Measurements from ENCODE around the gene MORN5. TPM values are rescaled to one million over a fixed set of nuclear protein-coding genes. Genes with fewer than 3 reads are reported as not detected.

The MORN5 gene
- total RNA-seq, 2 donors from 2014 or later = 2.1 TPM; not detected in 1

DNA sequence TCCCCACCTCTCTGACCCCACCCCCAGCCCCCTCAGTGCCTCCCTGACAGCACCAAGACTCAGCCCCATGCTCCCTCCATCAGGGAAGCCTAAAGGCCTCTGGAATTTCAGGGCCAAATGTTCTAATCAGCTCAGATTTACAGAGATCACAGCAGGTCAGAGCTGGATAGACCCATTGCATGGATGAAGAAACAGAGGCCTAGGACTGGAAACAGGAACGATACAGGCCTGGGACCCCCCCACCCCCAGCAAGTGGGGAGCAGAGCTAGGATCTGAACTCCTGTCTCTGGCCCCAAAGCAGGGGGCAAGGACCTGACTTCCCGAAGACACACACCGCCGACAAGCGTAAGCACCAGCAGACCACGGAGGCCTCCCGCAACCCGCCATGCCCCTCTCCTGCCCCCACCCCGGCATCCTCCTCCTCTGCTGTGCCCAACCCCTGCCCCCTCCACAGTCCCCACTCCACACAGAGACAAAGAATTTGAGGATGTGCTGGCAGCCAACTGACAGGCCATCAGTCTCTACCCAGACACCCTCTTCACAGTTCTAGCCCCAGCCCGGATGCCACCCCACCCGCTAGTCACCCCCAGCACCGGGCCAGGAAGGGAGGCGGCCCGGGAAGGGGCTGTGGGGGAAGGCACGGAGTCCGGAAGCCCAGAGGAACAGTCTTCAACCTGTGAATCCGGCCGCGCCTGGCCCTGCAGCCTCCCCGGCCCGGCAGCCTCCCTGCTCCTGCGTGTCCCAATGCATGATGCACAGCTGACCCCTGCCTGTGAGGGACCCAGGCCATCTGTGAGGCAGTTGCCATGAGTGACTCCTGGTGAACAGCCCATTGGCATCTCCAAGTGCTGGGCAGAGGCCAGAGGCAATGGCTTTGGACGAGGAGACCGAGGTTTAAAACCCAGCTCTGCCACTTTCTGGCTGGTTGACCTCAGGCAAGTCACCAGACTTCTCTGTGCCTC lies 31.4 kb upstream of the MORN5 start:
- intact Hi-C loops (cut with DNase I) = loop anchor here (5.0 kb wide), 1 partner anchor 324 kb away; no protein-coding TSS in a partner anchor
- H3K27me3 ChIP-seq (replicated peaks; ENCODE audit: insufficient read depth) = no peaks in the 10 kb centered on the region
- WGBS = 81% methylated on average over 24 of the region's 24 CpGs
- H3K36me3 ChIP-seq = no peaks in the 10 kb centered on the region
- H3K4me3 ChIP-seq = no peak overlapping the region
- TF ChIP-seq, protein P1, sequence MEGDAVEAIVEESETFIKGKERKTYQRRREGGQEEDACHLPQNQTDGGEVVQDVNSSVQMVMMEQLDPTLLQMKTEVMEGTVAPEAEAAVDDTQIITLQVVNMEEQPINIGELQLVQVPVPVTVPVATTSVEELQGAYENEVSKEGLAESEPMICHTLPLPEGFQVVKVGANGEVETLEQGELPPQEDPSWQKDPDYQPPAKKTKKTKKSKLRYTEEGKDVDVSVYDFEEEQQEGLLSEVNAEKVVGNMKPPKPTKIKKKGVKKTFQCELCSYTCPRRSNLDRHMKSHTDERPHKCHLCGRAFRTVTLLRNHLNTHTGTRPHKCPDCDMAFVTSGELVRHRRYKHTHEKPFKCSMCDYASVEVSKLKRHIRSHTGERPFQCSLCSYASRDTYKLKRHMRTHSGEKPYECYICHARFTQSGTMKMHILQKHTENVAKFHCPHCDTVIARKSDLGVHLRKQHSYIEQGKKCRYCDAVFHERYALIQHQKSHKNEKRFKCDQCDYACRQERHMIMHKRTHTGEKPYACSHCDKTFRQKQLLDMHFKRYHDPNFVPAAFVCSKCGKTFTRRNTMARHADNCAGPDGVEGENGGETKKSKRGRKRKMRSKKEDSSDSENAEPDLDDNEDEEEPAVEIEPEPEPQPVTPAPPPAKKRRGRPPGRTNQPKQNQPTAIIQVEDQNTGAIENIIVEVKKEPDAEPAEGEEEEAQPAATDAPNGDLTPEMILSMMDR (IDR thresholded peaks at IDR 0.05) = no peak
- TF ChIP-seq POLR2AphosphoS5 (IDR thresholded peaks at IDR 0.05) (no peak), POLR2A (IDR thresholded peaks at IDR 0.05) (no peak)
- H3K4me1 ChIP-seq (replicated peaks) = peaks cover 7% of the 10 kb centered on the region
- no peak overlapping the region for H3K27ac ChIP-seq
- DNase-seq (ENCODE audit: low spot score) = no peak
- no peaks in the 10 kb centered on the region for H3K9me3 ChIP-seq

DNA sequence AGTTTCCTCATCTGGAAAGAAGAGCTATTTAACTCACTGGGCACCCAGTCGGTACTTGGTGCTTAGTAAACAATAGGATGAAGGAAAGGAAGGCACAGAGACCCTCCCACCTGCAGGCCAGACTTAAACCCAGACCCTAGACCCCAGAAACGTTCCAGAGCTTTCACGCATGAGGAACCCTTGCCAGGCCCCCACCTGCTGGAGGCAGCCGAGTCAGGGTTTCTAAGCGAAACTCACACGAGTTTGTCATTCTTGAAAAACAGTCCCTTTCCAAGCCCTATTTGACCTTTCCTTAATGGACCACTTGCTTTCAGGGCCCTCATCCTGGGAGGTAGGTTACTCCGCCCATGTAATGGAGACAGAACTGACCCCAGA lies 30.8 kb upstream of the MORN5 start:
- Histone ChIP-seq H3K36me3 (no peaks in the 10 kb centered on the region), H3K9me3 (no peaks in the 10 kb centered on the region), H3K27ac (no peak overlapping the region), H3K4me3 (no peak overlapping the region), H3K4me1 (replicated peaks) (peaks cover 7% of the 10 kb centered on the region), H3K27me3 (replicated peaks; ENCODE audit: insufficient read depth) (no peaks in the 10 kb centered on the region)
- TF ChIP-seq POLR2A (IDR thresholded peaks at IDR 0.05) (no peak), POLR2AphosphoS5 (IDR thresholded peaks at IDR 0.05) (no peak)
- TF ChIP-seq, protein P1 (IDR thresholded peaks at IDR 0.05) = no peak
- no peak for DNase-seq (ENCODE audit: low spot score)
- WGBS = 91% methylated on average over 7 of the region's 7 CpGs
- intact Hi-C loops (cut with DNase I) = loop anchor here (5.0 kb wide), 1 partner anchor 323 kb away; no protein-coding TSS in a partner anchor

DNA sequence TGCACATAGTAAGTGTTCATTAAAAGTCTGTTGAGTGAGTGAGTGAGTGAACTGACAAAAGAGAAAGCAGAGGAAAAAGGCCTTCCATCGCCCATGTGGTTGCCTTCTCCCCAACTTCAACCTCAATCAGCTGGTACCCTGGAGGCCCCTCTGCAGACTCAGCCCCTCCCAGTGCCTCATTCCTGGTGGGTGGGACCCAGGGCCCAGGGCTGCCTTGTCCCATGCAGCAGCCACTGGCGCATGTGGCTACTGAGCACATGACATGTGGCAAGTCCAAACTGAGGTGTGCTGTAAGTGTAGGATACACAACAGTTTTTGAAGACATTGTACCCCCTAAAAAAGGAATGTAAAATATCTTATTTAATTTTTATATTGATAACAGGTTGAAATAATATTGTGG lies 29.7 kb upstream of the MORN5 start:
- intact Hi-C loops (cut with DNase I) = loop anchor here (5.0 kb wide), 1 partner anchor 322 kb away; no protein-coding TSS in a partner anchor
- TF ChIP-seq, protein P1 (IDR thresholded peaks at IDR 0.05) = no peak
- TF ChIP-seq POLR2AphosphoS5 (IDR thresholded peaks at IDR 0.05) (no peak), POLR2A (IDR thresholded peaks at IDR 0.05) (no peak)
- Histone ChIP-seq H3K36me3 (no peaks in the 10 kb centered on the region), H3K4me1 (replicated peaks) (peaks cover 7% of the 10 kb centered on the region), H3K27ac (no peak overlapping the region), H3K4me3 (no peak overlapping the region), H3K9me3 (no peaks in the 10 kb centered on the region), H3K27me3 (replicated peaks; ENCODE audit: insufficient read depth) (no peaks in the 10 kb centered on the region)
- DNase-seq (ENCODE audit: low spot score) = no peak
- WGBS = 93% methylated on average over 2 of the region's 2 CpGs

DNA sequence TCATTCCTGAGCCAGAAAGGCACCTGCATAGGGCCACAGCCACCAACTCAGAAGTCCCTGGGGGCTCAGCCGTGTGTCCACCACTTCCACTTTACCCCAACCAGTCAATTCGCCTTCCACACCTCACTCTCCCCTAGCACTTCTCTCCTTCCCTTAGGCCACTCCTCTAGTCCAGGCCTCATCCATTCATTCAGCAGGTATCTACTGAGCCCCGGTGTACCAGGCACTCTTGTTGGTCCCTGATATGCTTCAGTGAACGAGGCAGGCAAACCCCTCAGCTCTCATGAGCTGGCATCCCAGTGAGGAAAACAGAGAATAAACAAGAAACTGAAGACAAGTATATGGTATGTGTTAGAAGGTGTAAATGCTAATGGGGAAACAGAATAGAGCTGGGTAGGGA lies 28.9 kb upstream of the MORN5 start:
- Histone ChIP-seq H3K4me1 (replicated peaks) (peaks cover 7% of the 10 kb centered on the region), H3K9me3 (no peaks in the 10 kb centered on the region), H3K27ac (no peak overlapping the region), H3K36me3 (no peaks in the 10 kb centered on the region), H3K27me3 (replicated peaks; ENCODE audit: insufficient read depth) (no peaks in the 10 kb centered on the region), H3K4me3 (no peak overlapping the region)
- 80% methylated on average over 4 of the region's 4 CpGs for WGBS
- no peak for DNase-seq (ENCODE audit: low spot score)
- intact Hi-C loops (cut with DNase I) = no loop called here
- TF ChIP-seq, protein P1 (IDR thresholded peaks at IDR 0.05) = no peak
- no peak for TF ChIP-seq POLR2A (IDR thresholded peaks at IDR 0.05)
- TF ChIP-seq POLR2AphosphoS5 (IDR thresholded peaks at IDR 0.05) = no peak
